Small intestine (tissue), 7 donors: Measurements from ENCODE around the gene FTO. TPM values are rescaled to one million over a fixed set of nuclear protein-coding genes. Genes with fewer than 3 reads are reported as not detected.
"Not testable (repeated sequence)": the region's sequence is repeated elsewhere in the genome, so short reads cannot be mapped to it uniquely, and the experiment has no call there.

ENCODE experiments used
- DNase-seq, 2 donors: peaks; one replicate each; pipeline versions ENCODE4 v3.0.0 to v3.0.0-alpha.2; 2013
- FAIRE-seq: peaks from 2 replicates; lab custom pipeline; 2012; peaks lifted over from hg19 to GRCh38; lab: Jason Lieb, UNC
- H3K27ac ChIP-seq, 3 donors: one replicate each; pipeline ENCODE4 v1.5.1; 2013; ENCODE audit warnings: low read length in 2 of 3, mild to moderate bottlenecking in 2 of 3, control low read depth in 1 of 3, inconsistent platforms in 1 of 3, low read depth in 1 of 3, moderate library complexity in 1 of 3
- H3K27me3 ChIP-seq, 3 donors: one replicate each; pipeline ENCODE4 v1.6.1; 2013; ENCODE audit warnings: low read length in 3 of 3, inconsistent platforms in 1 of 3; ENCODE audit not compliant: control insufficient read depth in 3 of 3, insufficient read depth in 3 of 3
- H3K36me3 ChIP-seq, 3 donors: one replicate each; pipeline ENCODE4 v1.6.1; 2013; ENCODE audit warnings: low read length in 3 of 3, inconsistent platforms in 1 of 3, low read depth in 1 of 3, mild to moderate bottlenecking in 1 of 3, moderate library complexity in 1 of 3; ENCODE audit not compliant: control insufficient read depth in 3 of 3, insufficient read depth in 2 of 3
- H3K4me1 ChIP-seq, 3 donors: one replicate each; pipeline ENCODE4 v1.6.1; 2013; ENCODE audit warnings: low read length in 2 of 3, inconsistent platforms in 1 of 3, low read depth in 1 of 3, mild to moderate bottlenecking in 1 of 3, moderate library complexity in 1 of 3; ENCODE audit not compliant: control insufficient read depth in 3 of 3, insufficient read depth in 2 of 3
- H3K4me3 ChIP-seq, 3 donors: one replicate each; pipeline ENCODE4 v1.5.1; 2013; ENCODE audit warnings: low read length in 3 of 3, control low read depth in 1 of 3, inconsistent platforms in 1 of 3, low read depth in 1 of 3, mild to moderate bottlenecking in 1 of 3, moderate library complexity in 1 of 3
- H3K9me3 ChIP-seq, 2 donors: one replicate each; pipeline ENCODE4 v1.6.1; 2013; ENCODE audit warnings: low read depth in 1 of 2, low read length in 1 of 2; ENCODE audit not compliant: control insufficient read depth in 2 of 2, insufficient read depth in 1 of 2
- WGBS, 3 donors: extraction: QIAGEN DNeasy Blood & Tissue Kit; methylation state at CpG; one replicate each; pipeline ENCODE4 v1.1.7; 2013; 5-methylcytosine and 5-hydroxymethylcytosine counted together
- polyA plus RNA-seq, 4 donors: library from polyadenylated mRNA; stranded (reverse) in 3 of 4; unstranded in 1 of 4; fragments of 200-250 nt in 3 of 4; fragments of 120-200 nt in 1 of 4; gene quantifications; one replicate each; pipeline versions ENCODE4 v1.2.1 to v1.2.3, GENCODE V29; 2013
- donor health status: healthy with polysubstance abuse.
- donor health status: control.
- donor health status: control.
- donor health status: Bipolar disorder and iron deficiency.
- donor health status: healthy.

FTO gene
- polyA plus RNA-seq, 4 donors = 5.4 to 36.8 (median 12.2) TPM

GRCh38 chr16:53837426-53837825 is 133.5 kb downstream of the FTO start:
- Histone ChIP-seq H3K36me3 (no peaks in the 10 kb centered on the region), H3K27me3 (no peaks in the 10 kb centered on the region), H3K4me1 (no peaks in the 10 kb centered on the region), H3K27ac (no peak overlapping the region), H3K9me3 (no peaks in the 10 kb centered on the region), H3K4me3 (no peak overlapping the region)
- 80 to 96% (median 94%) methylated on average over 7 of the region's 7 CpGs for WGBS, 3 donors
- DNase-seq (no peak), FAIRE-seq (no peak)

- 92 to 96% (median 94%) methylated on average over 2 of the region's 2 CpGs for WGBS, 3 donors
- H3K27me3 ChIP-seq = no peaks in the 10 kb centered on the region
- DNase-seq = no peak
- no peak for FAIRE-seq
- no peak overlapping the region for H3K4me3 ChIP-seq
- H3K36me3 ChIP-seq = no peaks in the 10 kb centered on the region
- H3K4me1 ChIP-seq = no peaks in the 10 kb centered on the region
- H3K9me3 ChIP-seq = no peaks in the 10 kb centered on the region
- no peak overlapping the region for H3K27ac ChIP-seq
Observed at GRCh38 chr16:53839150-53839549, 135.2 kb downstream of the FTO start.

- Histone ChIP-seq H3K4me3 (no peak overlapping the region), H3K27ac (no peak overlapping the region), H3K4me1 (no peaks in the 10 kb centered on the region), H3K27me3 (no peaks in the 10 kb centered on the region), H3K9me3 (no peaks in the 10 kb centered on the region), H3K36me3 (no peaks in the 10 kb centered on the region)
- DNase-seq (peak in 1 of 2 donors; percentile 30), FAIRE-seq (no peak)
- WGBS, 3 donors = 65 to 73% (median 71%) methylated on average over 4 of the region's 4 CpGs
Observed at GRCh38 chr16:53840456-53840855, 136.5 kb downstream of the FTO start.

- no peak overlapping the region for H3K4me3 ChIP-seq
- WGBS, 3 donors = 69 to 90% (median 86%) methylated on average over 2 of the region's 2 CpGs
- no peak for DNase-seq
- H3K9me3 ChIP-seq = no peaks in the 10 kb centered on the region
- no peaks in the 10 kb centered on the region for H3K27me3 ChIP-seq
- no peak overlapping the region for H3K27ac ChIP-seq
- H3K36me3 ChIP-seq = no peaks in the 10 kb centered on the region
- H3K4me1 ChIP-seq = no peaks in the 10 kb centered on the region
- no peak for FAIRE-seq
Observed at GRCh38 chr16:53841884-53842283, 137.9 kb downstream of the FTO start.

GRCh38 chr16:53843084-53843483 is 139.1 kb downstream of the FTO start:
- peaks cover 0 to under 1% (median 0%) of the 10 kb centered on the region in 3 donors for H3K4me1 ChIP-seq
- H3K27me3 ChIP-seq = no peaks in the 10 kb centered on the region
- H3K9me3 ChIP-seq = no peaks in the 10 kb centered on the region
- WGBS, 3 donors = 85 to 96% (median 85%) methylated on average over 1 of the region's 1 CpG
- H3K27ac ChIP-seq = no peak overlapping the region
- DNase-seq (no peak), FAIRE-seq (no peak)
- no peak overlapping the region for H3K4me3 ChIP-seq
- H3K36me3 ChIP-seq = peaks cover 0 to 3% (median 0%) of the 10 kb centered on the region in 3 donors

GRCh38 chr16:53844804-53845203 is 140.8 kb downstream of the FTO start:
- peaks cover 0 to 3% (median 0%) of the 10 kb centered on the region in 3 donors for H3K36me3 ChIP-seq
- no peak for FAIRE-seq
- H3K4me1 ChIP-seq = peaks cover 0 to 6% (median 5%) of the 10 kb centered on the region in 3 donors
- no peak for DNase-seq
- H3K4me3 ChIP-seq = no peak overlapping the region
- H3K27ac ChIP-seq = no peak overlapping the region
- 80 to 88% (median 83%) methylated on average over 3 of the region's 3 CpGs for WGBS, 3 donors
- no peaks in the 10 kb centered on the region for H3K9me3 ChIP-seq
- H3K27me3 ChIP-seq = no peaks in the 10 kb centered on the region

GRCh38 chr16:53846549-53846948 is 142.6 kb downstream of the FTO start:
- not testable (repeated sequence) for H3K4me3 ChIP-seq, H3K27me3 ChIP-seq, DNase-seq, H3K4me1 ChIP-seq, H3K27ac ChIP-seq, FAIRE-seq, H3K36me3 ChIP-seq, H3K9me3 ChIP-seq
- WGBS, 3 donors = 91 to 96% (median 94%) methylated on average over 5 of the region's 5 CpGs

GRCh38 chr16:53846971-53847370 is 143.0 kb downstream of the FTO start:
- no peaks in the 10 kb centered on the region for H3K9me3 ChIP-seq
- DNase-seq = no peak
- H3K4me1 ChIP-seq = peaks cover 0 to 6% (median 5%) of the 10 kb centered on the region in 3 donors
- 88 to 93% (median 89%) methylated on average over 6 of the region's 6 CpGs for WGBS, 3 donors
- no peaks in the 10 kb centered on the region for H3K27me3 ChIP-seq
- no peak overlapping the region for H3K4me3 ChIP-seq
- no peak overlapping the region for H3K27ac ChIP-seq
- H3K36me3 ChIP-seq = peaks cover 0 to 3% (median 0%) of the 10 kb centered on the region in 3 donors
- no peak for FAIRE-seq
